Retinal pigment epithelial cell (primary cell): ENCODE results near the gene ZNF646.

Source experiments
- DNase-seq: peaks from one replicate; pipeline ENCODE4 v3.0.0-alpha.2; 2010; ENCODE audit warnings: low read depth
- H3K4me3 ChIP-seq: 2 replicates; pipeline ENCODE4 v1.5.1; 2011; ENCODE audit warnings: mild to moderate bottlenecking, low read length, control low read depth, moderate library complexity
- CTCF ChIP-seq: conservative IDR thresholded peaks from 2 replicates; pipeline ENCODE4 v1.5.1; 2011; ENCODE audit warnings: low read depth, low read length, control low read depth, inconsistent platforms

ZNF646 gene

GRCh38 chr16:31130899-31131298, 56.7 kb downstream of the ZNF646 start:
- no peak for DNase-seq
- H3K4me3 ChIP-seq = no peak overlapping the region
- no peak for TF ChIP-seq CTCF

- no peak overlapping the region for H3K4me3 ChIP-seq
- DNase-seq = no peak
- TF ChIP-seq CTCF = no peak
Observed at GRCh38 chr16:31131416-31131815, 57.2 kb downstream of the ZNF646 start.

GRCh38 chr16:31131841-31132271, 57.6 kb downstream of the ZNF646 start:
- no peak overlapping the region for H3K4me3 ChIP-seq

GRCh38 chr16:31132303-31132979, 58.2 kb downstream of the ZNF646 start:
- no peak overlapping the region for H3K4me3 ChIP-seq
- DNase-seq = no peak
- no peak for TF ChIP-seq CTCF

More at GRCh38 chr16:31131841-31132271, 57.6 kb downstream of the ZNF646 start:
- no peak for TF ChIP-seq CTCF
- DNase-seq = no peak

GRCh38 chr16:31133046-31133501, 58.9 kb downstream of the ZNF646 start:
- no peak for TF ChIP-seq CTCF
- no peak for DNase-seq

More at GRCh38 chr16:31133046-31133501, 58.9 kb downstream of the ZNF646 start:
- H3K4me3 ChIP-seq = no peak overlapping the region
